ENCODE data around the gene TSPYL4. TPM values are rescaled to one million over a fixed set of nuclear protein-coding genes. Genes with fewer than 3 reads are reported as not detected.
A peak's percentile ranks its signal among the peaks of the same experiment; 100 is the strongest.

The TSPYL4 gene
- total RNA-seq, 1 donor from 2014 or later: 2.1 TPM

DNA sequence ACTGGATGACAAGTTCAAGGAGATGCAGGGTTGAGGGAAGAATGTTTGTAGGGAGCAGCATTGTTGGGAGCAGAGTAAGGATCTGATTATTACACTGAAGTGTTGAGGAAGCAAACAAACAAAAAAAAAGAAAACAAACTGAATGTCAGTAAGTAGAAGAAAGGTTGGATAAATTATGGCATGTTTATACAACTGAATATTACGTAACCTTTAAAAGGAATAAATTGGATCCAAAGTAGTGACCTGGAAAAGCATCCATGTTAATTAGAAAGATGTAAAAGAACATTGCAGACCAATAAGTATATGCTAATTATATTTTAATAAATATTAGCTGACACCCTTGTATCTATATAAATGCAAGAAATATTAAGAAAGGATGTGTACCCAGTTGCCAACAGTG is 38.7 kb upstream of the TSPYL4 start:
- TF ChIP-seq, protein P1, sequence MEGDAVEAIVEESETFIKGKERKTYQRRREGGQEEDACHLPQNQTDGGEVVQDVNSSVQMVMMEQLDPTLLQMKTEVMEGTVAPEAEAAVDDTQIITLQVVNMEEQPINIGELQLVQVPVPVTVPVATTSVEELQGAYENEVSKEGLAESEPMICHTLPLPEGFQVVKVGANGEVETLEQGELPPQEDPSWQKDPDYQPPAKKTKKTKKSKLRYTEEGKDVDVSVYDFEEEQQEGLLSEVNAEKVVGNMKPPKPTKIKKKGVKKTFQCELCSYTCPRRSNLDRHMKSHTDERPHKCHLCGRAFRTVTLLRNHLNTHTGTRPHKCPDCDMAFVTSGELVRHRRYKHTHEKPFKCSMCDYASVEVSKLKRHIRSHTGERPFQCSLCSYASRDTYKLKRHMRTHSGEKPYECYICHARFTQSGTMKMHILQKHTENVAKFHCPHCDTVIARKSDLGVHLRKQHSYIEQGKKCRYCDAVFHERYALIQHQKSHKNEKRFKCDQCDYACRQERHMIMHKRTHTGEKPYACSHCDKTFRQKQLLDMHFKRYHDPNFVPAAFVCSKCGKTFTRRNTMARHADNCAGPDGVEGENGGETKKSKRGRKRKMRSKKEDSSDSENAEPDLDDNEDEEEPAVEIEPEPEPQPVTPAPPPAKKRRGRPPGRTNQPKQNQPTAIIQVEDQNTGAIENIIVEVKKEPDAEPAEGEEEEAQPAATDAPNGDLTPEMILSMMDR (IDR thresholded peaks at IDR 0.05; ENCODE audit: insufficient read depth, low read length, severe bottlenecking): no peak
- no peaks in the 10 kb centered on the region for H3K27me3 ChIP-seq (ENCODE audit: control insufficient read depth, insufficient read depth, low read length)
- no peaks in the 10 kb centered on the region for H3K36me3 ChIP-seq (ENCODE audit: control insufficient read depth, insufficient read depth, low read length)
- FAIRE-seq (no peak), DNase-seq (ENCODE audit: low read depth) (no peak)
- no peak overlapping the region for H3K4me3 ChIP-seq (ENCODE audit: low read depth, low read length)

DNA sequence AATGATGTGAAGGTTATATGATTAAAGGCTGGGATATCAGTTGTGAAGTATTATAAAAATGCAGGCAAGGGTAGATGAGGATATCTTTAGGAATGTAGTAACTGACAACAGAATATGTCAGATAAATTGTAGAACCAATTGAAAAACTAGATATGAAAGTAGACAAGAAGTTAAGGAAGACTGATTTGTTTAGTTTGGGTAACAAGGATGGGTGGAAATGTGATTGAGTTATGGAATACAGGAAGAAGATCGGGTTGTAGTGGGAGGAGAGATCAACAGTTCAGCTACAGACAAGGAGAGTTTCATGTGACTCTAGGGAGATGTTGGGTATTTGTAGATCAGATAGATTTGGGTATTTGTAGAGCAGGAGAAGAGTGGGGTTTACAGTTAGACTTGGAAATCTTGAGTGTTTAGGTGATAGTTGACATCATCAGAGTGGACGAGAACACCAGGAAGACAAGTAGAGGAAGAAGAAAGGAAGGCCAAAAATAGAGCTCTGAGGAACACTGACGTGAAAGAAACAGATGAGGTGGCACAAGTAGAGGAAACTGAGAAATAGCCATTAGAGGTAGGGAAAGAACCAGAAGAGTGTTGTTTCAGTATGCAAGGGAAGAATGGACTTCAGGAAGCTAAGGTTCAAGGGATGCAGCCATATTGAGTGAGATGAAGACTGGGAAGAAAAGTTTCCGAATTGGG is 38.0 kb upstream of the TSPYL4 start:
- DNase-seq (ENCODE audit: low read depth) (no peak), FAIRE-seq (no peak)
- Histone ChIP-seq H3K27me3 (ENCODE audit: control insufficient read depth, insufficient read depth, low read length) (no peaks in the 10 kb centered on the region), H3K36me3 (ENCODE audit: control insufficient read depth, insufficient read depth, low read length) (no peaks in the 10 kb centered on the region), H3K4me3 (ENCODE audit: low read depth, low read length) (no peak overlapping the region)
- TF ChIP-seq, protein P1 (IDR thresholded peaks at IDR 0.05; ENCODE audit: insufficient read depth, low read length, severe bottlenecking): no peak

DNA sequence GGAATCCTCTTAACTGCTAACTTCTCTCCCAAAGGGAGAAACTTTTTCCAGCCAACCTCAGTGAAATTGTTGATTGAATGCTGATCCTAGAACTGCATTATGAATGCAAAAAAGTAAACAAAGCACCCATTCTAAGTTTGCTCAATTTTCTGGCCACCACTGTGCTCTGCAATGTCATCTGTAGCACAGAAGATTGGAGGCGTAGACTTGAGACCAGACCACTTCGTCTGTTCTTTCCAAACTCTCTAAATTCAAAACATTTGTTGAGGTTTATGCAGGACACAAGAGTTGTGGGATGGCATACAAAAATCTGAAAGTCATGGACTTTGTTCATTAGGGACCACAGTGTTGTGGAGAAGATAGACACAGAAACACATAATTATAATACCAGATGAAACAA is 36.9 kb upstream of the TSPYL4 start:
- no peak overlapping the region for H3K4me3 ChIP-seq (ENCODE audit: low read depth, low read length)
- TF ChIP-seq, protein P1 (IDR thresholded peaks at IDR 0.05; ENCODE audit: insufficient read depth, low read length, severe bottlenecking): no peak
- no peaks in the 10 kb centered on the region for H3K36me3 ChIP-seq (ENCODE audit: control insufficient read depth, insufficient read depth, low read length)
- DNase-seq (ENCODE audit: low read depth): no peak
- H3K27me3 ChIP-seq (ENCODE audit: control insufficient read depth, insufficient read depth, low read length): no peaks in the 10 kb centered on the region
- FAIRE-seq: no peak

DNA sequence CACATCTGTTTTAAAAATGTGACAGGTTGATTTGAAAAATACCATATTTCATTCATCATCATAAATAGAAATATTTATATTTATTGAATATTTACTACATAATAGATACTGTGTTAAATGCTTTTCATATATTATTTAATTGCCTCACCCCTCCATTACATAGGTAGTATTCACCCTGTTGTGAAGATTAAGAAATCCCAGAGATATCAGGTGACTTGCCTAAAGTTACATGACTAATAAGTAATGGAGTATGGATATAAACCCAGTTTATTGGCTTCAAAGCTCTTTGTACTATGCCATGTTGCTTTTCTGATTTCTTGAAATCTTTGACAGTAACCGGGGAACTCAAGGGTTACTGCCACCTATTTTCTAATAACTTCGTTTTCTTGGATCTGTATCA is 36.0 kb upstream of the TSPYL4 start:
- FAIRE-seq (no peak), DNase-seq (ENCODE audit: low read depth) (peak; percentile 71)
- no peaks in the 10 kb centered on the region for H3K36me3 ChIP-seq (ENCODE audit: control insufficient read depth, insufficient read depth, low read length)
- no peaks in the 10 kb centered on the region for H3K27me3 ChIP-seq (ENCODE audit: control insufficient read depth, insufficient read depth, low read length)
- H3K4me3 ChIP-seq (ENCODE audit: low read depth, low read length): no peak overlapping the region
- TF ChIP-seq, protein P1 (IDR thresholded peaks at IDR 0.05; ENCODE audit: insufficient read depth, low read length, severe bottlenecking): no peak

DNA sequence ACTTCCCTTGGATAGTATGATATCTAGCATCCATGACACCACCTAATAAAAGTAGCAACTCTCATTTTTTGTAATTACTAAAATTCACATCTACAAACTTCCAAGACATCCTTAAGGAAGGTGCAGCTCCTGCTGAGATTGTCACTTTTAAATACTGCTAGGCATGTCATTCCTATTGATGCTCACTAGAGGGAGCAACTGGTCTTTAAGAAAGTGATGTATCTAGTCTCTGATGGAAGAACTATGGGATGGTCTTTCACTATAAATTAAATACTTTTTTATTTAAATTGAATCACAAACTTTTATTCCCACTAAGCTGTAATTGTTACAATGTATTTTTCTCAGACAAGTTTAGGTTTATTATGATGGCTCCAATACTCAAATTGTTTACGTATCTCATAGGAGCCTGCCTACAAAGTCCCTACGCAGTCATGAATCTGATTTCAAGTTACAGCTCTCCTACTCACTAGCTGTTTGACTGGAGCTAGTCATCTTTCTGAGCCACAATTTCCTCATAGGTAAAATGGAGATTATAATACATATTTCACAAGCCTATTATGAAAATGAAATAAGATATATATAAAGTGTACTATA is 33.9 kb upstream of the TSPYL4 start:
- no peak for FAIRE-seq
- TF ChIP-seq, protein P1 (IDR thresholded peaks at IDR 0.05; ENCODE audit: insufficient read depth, low read length, severe bottlenecking): peak; percentile 69
- no peaks in the 10 kb centered on the region for H3K36me3 ChIP-seq (ENCODE audit: control insufficient read depth, insufficient read depth, low read length)
- no peaks in the 10 kb centered on the region for H3K27me3 ChIP-seq (ENCODE audit: control insufficient read depth, insufficient read depth, low read length)
- no peak overlapping the region for H3K4me3 ChIP-seq (ENCODE audit: low read depth, low read length)
- peak; percentile 70 for DNase-seq (ENCODE audit: low read depth)
